K562 (cell line): Measurements from ENCODE around the gene LTK. TPM values are rescaled to one million over a fixed set of nuclear protein-coding genes. Genes with fewer than 3 reads are reported as not detected.

Experiments used
- ATAC-seq: fragments of 200-7000 bp; cut with Tn5 transposase; 3 replicates; pipeline ENCODE4 v1.9.1; 2020; ENCODE audit warnings: moderate library complexity
- BruUV-seq: library from RNA; stranded (reverse); fragments of 400-500 nt; replicated peaks from 2 replicates; lab custom pipeline; 2021; lab: Mats Ljungman, UMichigan
- CTCF ChIA-PET: fragments of 300-600 bp; formaldehyde crosslinking; extraction: SDS; loops from one replicate; lab custom pipeline; 2021; ENCODE audit warnings: low intra/inter-chr PET ratio; lab: Yijun Ruan, JAX
- POLR2A ChIA-PET: fragments of 300-600, 350-650 bp; sonication (Branson Sonifier 250); formaldehyde crosslinking; extraction: SDS; loops from one replicate; lab custom pipeline; 2021; ENCODE audit warnings: antibody characterized with exemption, inconsistent platforms; lab: Yijun Ruan, JAX
- DNase-seq, 4 experiments: peaks; one replicate each; pipeline versions ENCODE4 v3.0.0 to v3.0.0-alpha.2; 2011 to 2018; ENCODE audit warnings: low spot score in 3 of 4, mixed read lengths in 3 of 4; ENCODE audit errors: extremely low read depth in 1 of 4
- FAIRE-seq: peaks from 2 replicates; lab custom pipeline; 2011; peaks lifted over from hg19 to GRCh38; lab: Jason Lieb, UNC
- H2AFZ ChIP-seq: 2 replicates; pipeline ENCODE4 v1.6.0; 2011; ENCODE audit warnings: low read depth, low read length, control low read depth, inconsistent platforms
- H3K27ac ChIP-seq: fragments of 200-600 bp; 3 replicates; pipeline ENCODE4 v1.8.0; 2011; ENCODE audit warnings: low read depth, mild to moderate bottlenecking, control low read depth, inconsistent platforms, low read length, moderate library complexity, mixed read lengths; ENCODE audit errors: extremely low read depth
- H3K27me3 ChIP-seq, 2 experiments: fragments of 300-600 bp in 1 of 2; 2 replicates in 1 of 2; 3 replicates in 1 of 2; pipeline versions ENCODE4 v1.6.0 to v1.8.0; 2011; ENCODE audit warnings: inconsistent platforms in 2 of 2, low read length in 2 of 2, mild to moderate bottlenecking in 1 of 2, mixed read lengths in 1 of 2, moderate library complexity in 1 of 2; ENCODE audit not compliant: control insufficient read depth in 2 of 2, insufficient read depth in 2 of 2
- H3K36me3 ChIP-seq: fragments of 300-600 bp; 3 replicates; pipeline ENCODE4 v1.8.0; 2011; ENCODE audit warnings: mild to moderate bottlenecking, low read length, inconsistent platforms; ENCODE audit not compliant: control insufficient read depth, insufficient read depth
- H3K4me1 ChIP-seq, 2 experiments: fragments of 200-600 bp in 1 of 2; replicated peaks in 1 of 2; 2 replicates in 1 of 2; 3 replicates in 1 of 2; pipeline versions ENCODE4 v1.5.1 to v1.8.0; 2011; ENCODE audit warnings: inconsistent platforms in 2 of 2, low read length in 2 of 2, mild to moderate bottlenecking in 1 of 2, mixed read lengths in 1 of 2, moderate library complexity in 1 of 2; ENCODE audit not compliant: control insufficient read depth in 2 of 2, insufficient read depth in 2 of 2
- H3K4me2 ChIP-seq: 2 replicates; pipeline ENCODE4 v1.6.1; 2011; ENCODE audit warnings: low read length, control low read depth, inconsistent platforms, mixed read lengths; ENCODE audit not compliant: insufficient read depth
- H3K4me3 ChIP-seq: fragments of 200-600 bp; sonication (generic), shearing (Covaris generic); 2 replicates; pipeline ENCODE4 v1.5.1; 2016; ENCODE audit warnings: control low read depth, inconsistent platforms
- H3K79me2 ChIP-seq: fragments of 200-600 bp; 3 replicates; pipeline ENCODE4 v1.8.0; 2011; ENCODE audit warnings: low read length, inconsistent platforms; ENCODE audit not compliant: control insufficient read depth, insufficient read depth
- H3K9ac ChIP-seq, 2 experiments: 2 replicates each; pipeline versions ENCODE4 v1.6.0 to v1.6.1; 2011; ENCODE audit warnings: low read depth in 2 of 2, low read length in 2 of 2, control low read depth in 1 of 2, inconsistent platforms in 1 of 2, mild to moderate bottlenecking in 1 of 2, mixed read lengths in 1 of 2; ENCODE audit not compliant: insufficient read depth in 1 of 2
- H3K9me1 ChIP-seq: one replicate; pipeline ENCODE4 v1.6.0; 2011; ENCODE audit warnings: inconsistent platforms, mild to moderate bottlenecking, low read length, moderate library complexity; ENCODE audit not compliant: control insufficient read depth, insufficient read depth
- H3K9me3 ChIP-seq: replicated peaks from 2 replicates; pipeline ENCODE4 v1.5.1; 2011; ENCODE audit warnings: low read depth, low read length, inconsistent platforms; ENCODE audit not compliant: control insufficient read depth, insufficient read depth
- H4K20me1 ChIP-seq: replicated peaks from 2 replicates; pipeline ENCODE4 v1.6.1; 2011; ENCODE audit warnings: low read length, inconsistent platforms, mixed read lengths; ENCODE audit not compliant: control insufficient read depth, insufficient read depth
- CHD4 ChIP-seq: fragments of 200-600 bp; sonication (generic); IDR thresholded peaks from 3 replicates; pipeline ENCODE4 v1.6.1; 2012; ENCODE audit warnings: low read depth, mild to moderate bottlenecking, mixed read lengths, low read length, inconsistent platforms; ENCODE audit not compliant: insufficient read depth, insufficient replicate concordance, poor library complexity, severe bottlenecking
- COPS2 ChIP-seq: fragments of 450-650 bp; conservative IDR thresholded peaks from 2 replicates; pipeline ENCODE4 v1.6.1; 2016; ENCODE audit warnings: mild to moderate bottlenecking, moderate library complexity
- CTBP1 ChIP-seq: fragments of 450-650 bp; IDR thresholded peaks from 2 replicates; pipeline ENCODE4 v1.6.1; 2016; ENCODE audit warnings: borderline replicate concordance
- FOXO4 ChIP-seq: fragments of 450-650 bp; formaldehyde crosslinking; IDR thresholded peaks from 2 replicates; pipeline ENCODE4 v1.4.0; 2020; ENCODE audit warnings: mild to moderate bottlenecking, moderate library complexity
- GABPB2 ChIP-seq: fragments of 250-450 bp; sonication (Bioruptor Pico); conservative IDR thresholded peaks from 2 replicates; pipeline ENCODE4 v1.5.1; 2021; ENCODE audit warnings: mild to moderate bottlenecking
- HDAC2 ChIP-seq: fragments of 450-650 bp; IDR thresholded peaks from 2 replicates; pipeline ENCODE4 v1.6.1; 2016; ENCODE audit warnings: mild to moderate bottlenecking
- LARP7 ChIP-seq: fragments of 450-650 bp; IDR thresholded peaks from 2 replicates; pipeline ENCODE4 v1.6.1; 2016
- NFYB ChIP-seq: IDR thresholded peaks from 2 replicates; pipeline ENCODE4 v1.6.1; 2011; ENCODE audit warnings: mild to moderate bottlenecking, moderate library complexity; ENCODE audit not compliant: insufficient read length; ENCODE audit errors: extremely low read depth
- SMARCE1 ChIP-seq: fragments of 450-650 bp; IDR thresholded peaks from 2 replicates; pipeline ENCODE4 v1.7.1; 2016; ENCODE audit warnings: mild to moderate bottlenecking
- WHSC1 ChIP-seq: IDR thresholded peaks from one replicate; pipeline ENCODE4 v1.6.1; 2012; ENCODE audit warnings: low read length, control low read depth, inconsistent platforms
- ZKSCAN1 ChIP-seq: fragments of 150-350 bp; IDR thresholded peaks from 2 replicates; pipeline ENCODE4 v1.6.1; 2016; ENCODE audit warnings: low read depth, low read length
- ZNF121 ChIP-seq: sonication (generic); formaldehyde crosslinking; conservative IDR thresholded peaks from 2 replicates; pipeline ENCODE4 v1.8.0; 2022; ENCODE audit warnings: missing genetic modification reagents
- ZNF354B ChIP-seq: fragments of 250-450 bp; sonication (Bioruptor Pico); IDR thresholded peaks from 2 replicates; pipeline ENCODE4 v1.4.0; 2020
- ZNF740 ChIP-seq, 3 experiments: fragments of 200-800 bp in 1 of 3; sonication (Bioruptor generic) in 1 of 3; sonication (generic) in 1 of 3; formaldehyde crosslinking in 1 of 3; IDR thresholded peaks; 2 replicates each; pipeline versions ENCODE4 v1.6.1 to v1.8.0; 2016 to 2022; ENCODE audit warnings: mild to moderate bottlenecking in 2 of 3, missing compliant biosample characterization in 2 of 3, missing genetic modification characterization in 2 of 3, missing genetic modification reagents in 1 of 3
- WGBS: fragments of 100-300 bp; shearing (Covaris generic); methylation state at CpG from one replicate; pipeline ENCODE4 v1.1.6; 2016; ENCODE audit warnings: low coverage, mixed read lengths; ENCODE audit not compliant: insufficient coverage; ENCODE audit errors: missing lambda C conversion rate; 5-methylcytosine and 5-hydroxymethylcytosine counted together
- in situ Hi-C: fragments of 300-500 bp; cut with MboI; formaldehyde crosslinking; loops from 4 replicates; pipeline ENCODE4 v1.15.0; 2018; ENCODE audit warnings: inconsistent platforms, mixed read lengths
- intact Hi-C: fragments of 100-400 bp; cut with micrococcal nuclease; formaldehyde crosslinking; loops from 2 replicates; pipeline ENCODE4 v1.14.2; 2022
- polyA plus RNA-seq, 8 experiments: library from polyadenylated mRNA; depleted of rRNA in 4 of 8; stranded (reverse) in 5 of 8; unstranded in 3 of 8; fragments of >200 nt; fragmentation: Nextera tagmentation in 2 of 8; fragmentation: Illumina TruSeq in 1 of 8; extraction: Ambion mirVana in 2 of 8; extraction: Trizol in 1 of 8; gene quantifications; 2 replicates each; pipeline versions ENCODE4 v1.2.1 to v1.2.3, GENCODE V29; 2011 to 2014; ENCODE audit warnings: inconsistent platforms in 1 of 8, missing spikeins in 1 of 8
- total RNA-seq, 7 experiments: library from RNA; depleted of rRNA in 6 of 7; stranded (reverse); fragments of >200 nt in 6 of 7; fragmentation: Illumina TruSeq in 2 of 7; extraction: Trizol in 2 of 7; gene quantifications; 2 replicates each; pipeline versions ENCODE4 v1.2.1 to v1.2.3, GENCODE V29; 2011 to 2021; ENCODE audit warnings: low replicate concordance in 1 of 7

LTK gene
- total and polyA plus RNA-seq, 9 of the 15 experiments (the other 6 are each of a cell fraction or from before 2014, with no cell fraction given), result 0.25 to 4.4 (median 1.8) TPM

GRCh38 chr15:41545218-41545617 lies 31.6 kb upstream of the LTK start:
- Histone ChIP-seq H3K36me3 (peaks cover 12% of the 10 kb centered on the region; the same call in 1 of the 3 replicates), H3K4me1 (peaks cover 5 to 11% of the 10 kb centered on the region in 2 experiments; a peak in 3 of 5 replicates), H3K79me2 (peaks cover 25% of the 10 kb centered on the region), H2AFZ (peak overlapping the region; percentile 72), H3K4me2 (no peak overlapping the region), H4K20me1 (0 out of 2 replicates have a peak, but pooled peaks cover 4% of the 10 kb centered on the region), H3K9me1 (no peaks in the 10 kb centered on the region), H3K9ac (no peak overlapping the region), H3K27ac (no peak overlapping the region), H3K4me3 (no peak overlapping the region), H3K27me3 (no peaks in the 10 kb centered on the region), H3K9me3 (no peaks in the 10 kb centered on the region)
- no TSS peak for BruUV-seq
- TF ChIP-seq CHD4 (no peak), ZKSCAN1 (peak; percentile 89; the same call in 1 of the 2 replicates)
- CTCF ChIA-PET, result interaction anchor here (0.6 kb wide), 1 partner anchor 59 kb away, joined by 4 read pairs; no protein-coding TSS in a partner anchor
- ATAC-seq (no peak), FAIRE-seq (no peak), DNase-seq (no peak)
- intact Hi-C loops (no loop called here), in situ Hi-C loops (no loop called here)
- WGBS, result 60% methylated on average over 3 of the region's 3 CpGs
- POLR2A ChIA-PET, result interaction anchor here (0.7 to 2.2 kb wide), 2 partner anchors 19 to 64 kb away, joined by 3 to 14 read pairs; no protein-coding TSS in a partner anchor

GRCh38 chr15:41544650-41545015 lies 31.0 kb upstream of the LTK start:
- no peak for DNase-seq
- Histone ChIP-seq H3K4me2 (peak overlapping the region; percentile 98; the same call in 1 of the 2 replicates), H3K79me2 (peaks cover 25% of the 10 kb centered on the region), H3K4me3 (peak overlapping the region; percentile 100), H3K4me1 (peaks cover 5 to 11% of the 10 kb centered on the region in 2 experiments; a peak in 3 of 5 replicates), H3K9me3 (no peaks in the 10 kb centered on the region), H3K27ac (no peak overlapping the region), H3K9ac (peak overlapping the region in 1 of 2 experiments; percentile 73; a peak in 2 of 4 replicates), H3K36me3 (peaks cover 12% of the 10 kb centered on the region; the same call in 1 of the 3 replicates), H3K9me1 (no peaks in the 10 kb centered on the region), H4K20me1 (0 out of 2 replicates have a peak, but pooled peaks cover 4% of the 10 kb centered on the region), H2AFZ (peak overlapping the region; percentile 72), H3K27me3 (no peaks in the 10 kb centered on the region)
- in situ Hi-C loops, result no loop called here
- no peak for TF ChIP-seq CTBP1
- no peak for TF ChIP-seq FOXO4 (CRISPR knock-in tag)
- no peak for TF ChIP-seq ZNF354B
- TF ChIP-seq HDAC2, result no peak
- 0 out of 2 replicates have a peak, but pooled peaks have one; percentile 4 for TF ChIP-seq SMARCE1
- no peak for TF ChIP-seq WHSC1
- TF ChIP-seq NFYB, result no peak
- TF ChIP-seq GABPB2, result no peak
- no peak for TF ChIP-seq COPS2
- no peak for TF ChIP-seq ZNF121 (CRISPR knock-in tag)
- no peak for TF ChIP-seq ZNF740 (CRISPR knock-in tag; IDR thresholded peaks at IDR 0.05)
- TF ChIP-seq ZNF740 (tag; IDR thresholded peaks at IDR 0.05), result 0 out of 4 replicates have a peak, but pooled peaks of 1 of the 2 experiments have one; percentile 11
- TF ChIP-seq LARP7, result 0 out of 2 replicates have a peak, but pooled peaks have one; percentile 16
- ChIA-PET POLR2A (interaction anchor here (0.7 to 2.2 kb wide), 7 partner anchors 10 to 78 kb away, joined by 3 to 14 read pairs (median 5); no protein-coding TSS in a partner anchor), CTCF (interaction anchor here (0.6 kb wide), 1 partner anchor 60 kb away, joined by 4 read pairs; no protein-coding TSS in a partner anchor)
- BruUV-seq, result no TSS peak
- no peak for FAIRE-seq
- no peak for ATAC-seq
- 52% methylated on average over 10 of the region's 15 CpGs for WGBS
- intact Hi-C loops, result no loop called here
